Stimulated activated CD4-positive, alpha-beta T cell treated with anti-CD3 and anti-CD28 coated beads, TNF-alpha, amount 100 ng/mL, for 1 hour (primary cell): Measurements from ENCODE around the gene APOL1.
"Not testable (repeated sequence)": the region's sequence is repeated elsewhere in the genome, so short reads cannot be mapped to it uniquely, and the experiment has no call there.

ENCODE experiments used
- DNase-seq, 3 donors: peaks; one replicate each; pipeline ENCODE4 v3.0.0-alpha.2; 2020; ENCODE audit warnings: low read depth in 3 of 3, low spot score in 1 of 3

The APOL1 gene

GRCh38 chr22:36290391-36291075 lies 37.6 kb downstream of the APOL1 start:
- not testable (repeated sequence) for DNase-seq

DNA sequence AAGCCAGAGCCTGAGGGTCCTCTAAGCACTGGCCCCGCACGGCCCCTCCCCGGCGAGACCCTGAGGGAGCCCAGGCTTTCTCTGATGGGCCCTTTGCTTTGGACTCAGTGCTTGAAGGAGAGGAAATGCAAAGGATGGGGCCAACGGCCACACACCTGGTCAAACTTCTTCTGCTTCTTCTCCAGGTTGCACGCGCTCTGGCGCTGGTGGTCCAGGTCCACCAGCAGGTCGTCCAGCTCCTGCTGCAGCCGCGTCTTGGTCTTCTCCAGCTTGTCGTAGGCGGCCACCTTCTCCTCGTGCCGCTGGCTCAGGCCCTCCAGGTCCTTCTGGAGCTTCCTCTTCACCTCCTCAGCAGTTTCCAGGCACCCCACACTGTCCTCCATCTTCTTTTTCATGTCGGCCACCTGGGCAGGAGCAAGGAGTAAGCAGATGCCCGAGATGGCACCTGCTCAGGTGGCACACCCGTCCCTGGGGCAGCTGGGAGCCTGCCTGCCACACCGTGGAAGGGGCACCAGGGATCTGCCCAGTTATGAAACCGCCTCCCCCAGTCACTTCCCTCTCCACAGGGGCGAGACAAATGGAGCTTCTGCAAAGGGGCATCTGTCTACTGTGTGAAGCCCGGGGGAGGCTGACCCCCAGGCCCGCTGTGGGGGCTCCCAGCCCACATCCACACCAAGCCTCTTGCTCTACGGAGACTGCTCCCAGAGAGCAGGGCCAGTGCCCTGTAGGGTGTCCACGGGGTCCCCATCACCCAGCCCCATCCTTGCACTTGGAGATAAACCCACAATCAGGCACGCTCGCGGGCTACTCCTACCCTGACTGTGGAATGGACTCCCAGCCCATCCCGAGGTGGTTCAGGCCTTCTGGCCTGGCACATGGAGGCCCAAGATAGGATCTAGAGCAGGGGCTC lies 39.2 kb downstream of the APOL1 start:
- DNase-seq: no peak

- DNase-seq: no peak
Measured at GRCh38 chr22:36292823-36293530, 40.0 kb downstream of the APOL1 start.

GRCh38 chr22:36293606-36294292 lies 40.8 kb downstream of the APOL1 start:
- no peak for DNase-seq

- DNase-seq: no peak
Measured at GRCh38 chr22:36294293-36294620, 41.3 kb downstream of the APOL1 start.

DNA sequence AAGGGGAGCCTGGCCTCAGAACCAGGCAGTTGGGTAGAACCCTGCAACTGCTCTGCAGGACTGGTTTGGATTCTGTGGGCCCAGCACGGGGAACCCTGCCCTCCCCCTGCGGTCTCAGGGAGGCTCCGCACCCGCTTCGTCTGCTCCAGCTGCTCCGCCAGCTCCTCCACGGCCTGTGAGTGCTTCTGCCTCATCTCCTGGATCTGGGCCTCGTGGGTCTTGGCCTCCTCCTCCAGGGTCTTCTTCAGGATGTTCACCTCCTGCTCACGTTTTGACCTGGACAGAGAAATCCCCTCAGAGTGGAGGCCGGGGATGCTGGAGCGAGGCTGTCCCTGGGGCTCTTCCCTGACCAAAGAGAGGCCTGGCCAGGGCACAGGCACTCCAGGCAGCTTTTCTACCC lies 41.9 kb downstream of the APOL1 start:
- DNase-seq: no peak

GRCh38 chr22:36295247-36295646 lies 42.3 kb downstream of the APOL1 start:
- no peak for DNase-seq

- DNase-seq: no peak
Measured at GRCh38 chr22:36296690-36297089, 43.8 kb downstream of the APOL1 start.

GRCh38 chr22:36297568-36297967 lies 44.6 kb downstream of the APOL1 start:
- no peak for DNase-seq

DNA sequence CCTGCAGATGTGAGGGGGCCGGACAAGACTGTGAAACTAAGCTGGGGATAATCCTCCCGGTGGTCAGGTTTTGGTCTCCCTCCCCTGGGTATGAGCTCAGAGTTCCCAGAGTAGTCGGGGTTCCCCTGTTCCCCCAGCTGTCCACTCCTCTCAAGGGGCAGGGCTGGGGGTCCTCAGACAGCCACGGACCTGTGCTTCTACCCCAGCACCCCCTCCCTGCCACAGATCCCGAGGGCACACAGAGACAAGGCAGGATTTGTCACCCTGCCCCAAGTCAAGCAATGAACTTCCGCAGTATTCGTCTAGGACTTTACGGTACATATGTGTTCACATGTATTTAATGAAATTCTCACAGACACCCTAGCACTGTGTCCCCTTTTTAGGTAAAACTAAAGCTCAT lies 45.2 kb downstream of the APOL1 start:
- DNase-seq: no peak

DNA sequence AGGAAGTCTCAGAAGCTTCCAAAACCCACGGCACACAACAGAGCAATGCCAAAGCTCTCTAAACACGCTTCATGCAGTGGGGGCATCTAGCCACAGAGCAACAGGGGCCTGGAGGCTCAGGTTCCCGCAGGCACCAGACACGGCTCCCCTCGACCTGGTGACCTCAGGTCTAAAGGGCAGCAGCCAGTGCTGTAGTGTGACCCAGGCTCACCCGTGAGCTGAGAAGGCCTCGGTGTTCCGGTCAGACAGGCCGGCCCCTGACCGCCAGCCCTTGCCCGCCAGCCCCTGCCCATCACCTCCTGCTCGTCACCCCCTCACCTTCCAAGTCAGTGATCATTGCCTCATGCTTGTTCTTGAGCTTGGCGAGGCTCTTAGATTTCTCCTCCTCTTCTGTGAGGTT lies 45.7 kb downstream of the APOL1 start:
- no peak for DNase-seq

- DNase-seq: no peak
Measured at GRCh38 chr22:36299295-36299694, 46.4 kb downstream of the APOL1 start.

GRCh38 chr22:36299911-36300310 lies 47.0 kb downstream of the APOL1 start:
- no peak for DNase-seq

DNA sequence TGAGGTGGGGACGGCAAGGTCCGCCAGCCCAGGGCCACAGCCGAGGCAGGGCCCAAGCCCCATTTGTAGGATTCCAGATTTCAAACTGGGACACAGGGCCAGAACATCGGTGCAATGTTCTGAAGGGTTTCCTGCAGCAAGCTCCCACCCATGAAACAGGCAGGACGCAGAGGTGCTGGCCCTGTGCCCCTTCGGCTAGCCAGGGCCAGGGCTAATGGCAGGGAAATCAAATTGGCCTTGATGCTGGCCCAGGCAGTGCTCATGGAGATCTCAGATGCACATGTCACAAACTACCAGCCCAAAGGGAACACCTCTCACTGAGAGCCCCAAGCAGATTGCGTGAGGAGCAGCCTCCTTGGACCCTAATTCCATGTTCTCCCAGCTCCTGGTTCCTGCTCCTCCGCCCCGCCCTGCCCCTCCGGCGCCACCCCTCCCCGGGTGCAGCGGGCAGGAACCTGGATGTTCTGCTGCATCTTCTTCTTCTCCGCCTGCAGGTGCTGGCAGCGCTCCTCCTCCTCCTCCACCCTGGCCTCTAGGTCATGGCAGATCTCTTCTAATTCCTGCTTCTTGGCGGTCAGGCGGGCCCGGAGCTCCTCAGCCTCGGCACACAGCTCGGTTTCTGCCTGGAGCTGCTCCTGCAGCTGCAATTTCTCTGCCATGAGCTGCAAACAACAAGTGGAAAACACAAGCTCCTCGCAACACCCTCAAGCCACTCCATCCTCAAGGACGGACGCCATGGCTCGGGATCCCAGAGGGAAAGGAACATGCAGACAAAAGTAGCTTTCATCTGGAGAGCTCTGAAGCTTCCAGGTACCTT lies 47.7 kb downstream of the APOL1 start:
- no peak for DNase-seq

- peak; percentile 63 to 76 (median 75) for DNase-seq
Measured at GRCh38 chr22:36301384-36301828, 48.5 kb downstream of the APOL1 start.

DNA sequence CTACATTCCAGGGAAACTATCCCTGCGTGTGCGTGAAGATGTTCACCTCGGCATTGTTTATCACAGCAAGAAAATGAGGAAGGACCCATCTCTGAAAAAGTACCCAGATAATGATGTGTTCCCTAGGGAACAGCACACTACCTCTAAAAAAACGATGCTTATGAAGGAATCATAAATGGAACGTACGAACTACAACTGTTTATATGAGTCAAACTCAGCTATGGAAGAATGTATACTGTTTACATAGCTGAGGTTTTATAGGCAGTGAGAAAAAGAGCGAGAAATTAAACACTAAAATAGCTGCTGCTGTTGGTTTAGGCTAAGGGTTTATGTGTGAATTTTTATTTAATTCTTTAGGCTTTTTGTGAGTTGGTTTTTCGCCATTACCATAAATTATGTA lies 48.9 kb downstream of the APOL1 start:
- no peak for DNase-seq

GRCh38 chr22:36302439-36303114 lies 49.6 kb downstream of the APOL1 start:
- DNase-seq: no peak

DNA sequence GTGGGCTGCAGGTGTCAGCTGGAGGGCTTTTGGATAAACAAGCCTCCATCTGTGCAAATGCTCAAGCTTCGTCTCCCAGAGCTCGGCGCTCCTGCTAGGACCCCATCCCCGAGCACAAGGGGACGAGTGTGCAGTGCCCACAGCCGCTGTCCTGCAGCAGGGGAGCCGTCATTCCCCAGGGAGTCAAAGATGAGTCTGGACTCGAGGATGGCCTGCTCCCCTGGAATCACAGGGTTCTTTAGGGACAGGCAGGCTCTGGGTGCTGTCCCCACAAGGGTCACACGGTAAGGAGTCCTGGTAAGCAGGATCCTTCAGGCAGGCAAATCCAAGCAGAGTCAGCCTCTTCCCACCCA lies 50.2 kb downstream of the APOL1 start:
- DNase-seq: no peak

- DNase-seq: no peak
Measured at GRCh38 chr22:36303874-36304273, 50.9 kb downstream of the APOL1 start.

GRCh38 chr22:36304429-36304828 lies 51.5 kb downstream of the APOL1 start:
- DNase-seq: no peak
